ENCODE measurements around the gene STIP1. TPM values are rescaled to one million over a fixed set of nuclear protein-coding genes. Genes with fewer than 3 reads are reported as not detected.

Gene STIP1
- total RNA-seq, 1 donor from 2014 or later: 91.3 TPM

GRCh38 chr11:64183890-64184289 lies 2.1 kb upstream of the STIP1 start:
- TF ChIP-seq CTCF (IDR thresholded peaks at IDR 0.05): no peak
- TF ChIP-seq POLR2A (IDR thresholded peaks at IDR 0.05): no peak
- no peak for TF ChIP-seq POLR2AphosphoS5 (IDR thresholded peaks at IDR 0.05; ENCODE audit: insufficient read depth in 1 of 2, low read depth in 1 of 2)
- no peak overlapping the region for H3K27ac ChIP-seq
- H3K4me3 ChIP-seq: no peak overlapping the region
- H3K9me3 ChIP-seq: no peaks in the 10 kb centered on the region
- intact Hi-C loops (cut with DNase I): no loop called here
- no peaks in the 10 kb centered on the region for H3K36me3 ChIP-seq
- H3K4me1 ChIP-seq: peaks cover 43% of the 10 kb centered on the region
- no peak for DNase-seq (ENCODE audit: extremely low spot score in 2 of 2)
- H3K27me3 ChIP-seq: no peaks in the 10 kb centered on the region

GRCh38 chr11:64185175-64185692 lies 737 bp upstream of the STIP1 start:
- H3K4me1 ChIP-seq: peaks cover 41% of the 10 kb centered on the region

GRCh38 chr11:64186492-64187165 lies 658 bp downstream of the STIP1 start:
- H3K36me3 ChIP-seq: peaks cover 0 to 3% of the 10 kb centered on the region in 2 donors
- no peak overlapping the region for H3K27ac ChIP-seq
- no peaks in the 10 kb centered on the region for H3K27me3 ChIP-seq
- H3K9me3 ChIP-seq: no peaks in the 10 kb centered on the region
- peaks cover 31% of the 10 kb centered on the region for H3K4me1 ChIP-seq
- intact Hi-C loops (cut with DNase I): no loop called here
- TF ChIP-seq CTCF (IDR thresholded peaks at IDR 0.05): no peak
- TF ChIP-seq POLR2AphosphoS5 (IDR thresholded peaks at IDR 0.05; ENCODE audit: insufficient read depth in 1 of 2, low read depth in 1 of 2): no peak
- no peak for TF ChIP-seq POLR2A (IDR thresholded peaks at IDR 0.05)
- no peak for DNase-seq (ENCODE audit: extremely low spot score in 2 of 2)
- no peak overlapping the region for H3K4me3 ChIP-seq

More at GRCh38 chr11:64185175-64185692, 737 bp upstream of the STIP1 start:
- H3K4me3 ChIP-seq: peak overlapping the region; percentile 76 to 86
- TF ChIP-seq POLR2AphosphoS5 (IDR thresholded peaks at IDR 0.05; ENCODE audit: insufficient read depth in 1 of 2, low read depth in 1 of 2) (peak in 1 of 2 donors; percentile 100), CTCF (IDR thresholded peaks at IDR 0.05) (peak in 1 of 3 experiments; percentile 55), POLR2A (IDR thresholded peaks at IDR 0.05) (peak; percentile 96 to 99)
- H3K27ac ChIP-seq: no peak overlapping the region
- no peaks in the 10 kb centered on the region for H3K9me3 ChIP-seq
- H3K36me3 ChIP-seq: peaks cover 0 to 3% of the 10 kb centered on the region in 2 donors
- intact Hi-C loops (cut with DNase I): no loop called here
- DNase-seq (ENCODE audit: extremely low spot score in 2 of 2): peak in 1 of 2 donors; percentile 96
- H3K27me3 ChIP-seq: no peaks in the 10 kb centered on the region

GRCh38 chr11:64192434-64192833 lies 6.5 kb downstream of the STIP1 start:
- Histone ChIP-seq H3K4me1 (peaks cover 15% of the 10 kb centered on the region), H3K9me3 (no peaks in the 10 kb centered on the region), H3K27me3 (no peaks in the 10 kb centered on the region), H3K27ac (no peak overlapping the region), H3K4me3 (no peak overlapping the region), H3K36me3 (peaks cover 7 to 50% of the 10 kb centered on the region in 2 donors)
- TF ChIP-seq CTCF (IDR thresholded peaks at IDR 0.05) (no peak), POLR2AphosphoS5 (IDR thresholded peaks at IDR 0.05; ENCODE audit: insufficient read depth in 1 of 2, low read depth in 1 of 2) (no peak), POLR2A (IDR thresholded peaks at IDR 0.05) (no peak)
- intact Hi-C loops (cut with DNase I): no loop called here
- DNase-seq (ENCODE audit: extremely low spot score in 2 of 2): no peak

- TF ChIP-seq POLR2A (IDR thresholded peaks at IDR 0.05) (no peak), CTCF (IDR thresholded peaks at IDR 0.05) (no peak), POLR2AphosphoS5 (IDR thresholded peaks at IDR 0.05; ENCODE audit: insufficient read depth in 1 of 2, low read depth in 1 of 2) (no peak)
- intact Hi-C loops (cut with DNase I): no loop called here
These were observed 10.7 kb downstream of the STIP1 start for GRCh38 chr11:64196626-64197025.

More at GRCh38 chr11:64196626-64197025, 10.7 kb downstream of the STIP1 start:
- H3K4me3 ChIP-seq: no peak overlapping the region
- H3K4me1 ChIP-seq: peaks cover 13% of the 10 kb centered on the region
- no peak overlapping the region for H3K27ac ChIP-seq
- peaks cover 7 to 86% of the 10 kb centered on the region in 2 donors for H3K36me3 ChIP-seq
- H3K9me3 ChIP-seq: no peaks in the 10 kb centered on the region
- H3K27me3 ChIP-seq: no peaks in the 10 kb centered on the region
- DNase-seq (ENCODE audit: extremely low spot score in 2 of 2): no peak
